Hepatocyte (in vitro differentiated cells): ENCODE results near the gene TMOD2.

Experiments used
- CTCF ChIP-seq: fragments of 200-600 bp; sonication (generic); IDR thresholded peaks from 2 replicates; pipeline ENCODE4 v1.5.1; 2016; ENCODE audit warnings: antibody characterized with exemption, mild to moderate bottlenecking; ENCODE audit not compliant: poor library complexity
- EZH2 ChIP-seq: fragments of 200-600 bp; sonication (generic); IDR thresholded peaks from 2 replicates; pipeline ENCODE4 v1.6.1; 2016; ENCODE audit warnings: antibody characterized with exemption, mild to moderate bottlenecking, borderline replicate concordance

- TF ChIP-seq CTCF (no peak), EZH2 (no peak)
Observed at GRCh38 chr15:51865317-51865716, 113.9 kb downstream of the TMOD2 start.
